VCaP (cell line): ENCODE measurements around the gene EN1.

Source experiments
- H3K27ac ChIP-seq: fragments of 450-650 bp; 2 replicates; pipeline ENCODE4 v1.5.1; 2017
- CTCF ChIP-seq: fragments of 450-650 bp; conservative IDR thresholded peaks from 2 replicates; pipeline ENCODE4 v1.5.1; 2017; ENCODE audit warnings: mild to moderate bottlenecking, moderate library complexity

Gene EN1

DNA sequence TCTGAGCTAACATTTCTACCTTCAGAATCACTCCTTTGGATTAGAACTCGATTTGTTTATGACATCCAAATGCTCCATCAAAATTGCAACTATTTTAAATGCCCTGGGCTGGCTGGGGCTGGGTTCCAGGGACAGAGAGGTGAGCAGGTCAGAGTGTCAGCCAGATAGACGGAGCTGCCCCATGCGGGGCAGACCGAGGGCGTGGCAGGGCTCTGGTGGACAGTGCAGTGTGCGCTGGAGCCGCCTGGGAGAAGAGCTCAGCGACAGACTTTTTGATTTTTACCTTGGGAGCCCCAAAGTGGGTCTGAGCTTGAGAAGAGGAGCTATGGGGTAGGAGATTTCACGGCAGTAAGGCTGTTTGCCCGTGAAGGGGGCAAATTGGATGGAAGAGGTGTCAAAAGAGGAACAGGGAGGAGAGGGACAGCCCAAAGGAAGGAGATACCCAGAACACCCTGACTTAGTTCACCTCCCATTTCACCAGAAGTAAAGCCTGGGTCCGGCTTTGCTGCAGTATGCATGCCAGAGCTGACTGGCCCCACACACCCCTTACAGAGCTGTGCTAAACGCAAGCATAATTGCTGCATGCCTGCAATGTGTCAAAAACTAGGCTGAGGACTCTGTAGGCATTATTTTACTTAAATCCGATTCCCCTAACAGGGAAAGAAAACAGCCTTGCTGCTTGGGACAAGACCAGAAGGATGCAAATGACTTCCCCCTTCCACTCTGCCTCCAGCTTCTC is 33.7 kb downstream of the EN1 start:
- no peak overlapping the region for H3K27ac ChIP-seq
- no peak for TF ChIP-seq CTCF

DNA sequence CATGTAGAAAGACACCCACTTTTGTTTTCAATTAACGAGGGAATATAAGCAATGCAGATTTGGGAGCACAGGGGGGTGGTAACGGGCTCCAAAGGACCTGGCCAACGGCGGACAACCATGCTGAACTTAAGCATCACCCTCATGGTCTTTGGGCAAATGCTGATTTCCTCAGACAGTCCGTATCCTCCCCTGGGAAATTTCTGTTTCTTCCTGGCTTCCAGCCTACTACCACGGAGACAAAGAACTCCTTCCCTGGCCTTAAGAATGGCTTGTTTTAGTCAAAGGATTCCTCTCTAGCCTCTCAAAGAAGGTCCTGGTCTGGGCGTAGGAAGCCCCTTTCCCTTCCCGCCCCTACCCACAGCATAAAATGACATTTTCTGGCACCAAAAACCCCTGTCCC is 34.3 kb downstream of the EN1 start:
- no peak overlapping the region for H3K27ac ChIP-seq
- TF ChIP-seq CTCF, result no peak

- no peak overlapping the region for H3K27ac ChIP-seq
- no peak for TF ChIP-seq CTCF
Measured at GRCh38 chr2:118812552-118812951, 34.9 kb downstream of the EN1 start.

DNA sequence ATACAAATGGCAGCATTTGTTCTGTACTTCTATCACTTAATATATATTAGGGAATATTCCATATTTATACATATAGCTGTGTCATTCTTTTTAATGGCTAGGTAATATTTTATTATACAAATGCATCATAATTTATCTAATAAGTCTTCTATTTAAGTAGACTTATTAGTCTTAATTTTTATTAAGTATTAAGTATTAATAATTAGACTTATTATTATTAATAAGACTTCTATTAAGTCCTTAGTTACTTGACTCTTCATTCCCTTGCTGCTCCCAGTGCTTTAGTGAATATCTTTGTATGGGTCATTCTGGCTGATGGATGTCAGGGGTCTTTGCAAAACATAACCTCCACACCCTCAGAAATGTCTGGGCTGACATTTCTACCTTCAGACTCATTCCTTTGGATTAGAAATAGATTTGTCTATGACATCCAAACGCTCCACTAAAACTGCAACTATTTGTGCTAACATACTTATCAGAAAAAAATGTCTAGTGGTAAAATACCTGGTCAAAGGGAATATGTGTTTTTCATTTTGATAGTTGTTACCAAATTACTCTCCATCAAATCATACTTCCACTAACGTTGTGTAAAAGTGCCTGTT is 35.8 kb downstream of the EN1 start:
- no peak for TF ChIP-seq CTCF
- no peak overlapping the region for H3K27ac ChIP-seq

DNA sequence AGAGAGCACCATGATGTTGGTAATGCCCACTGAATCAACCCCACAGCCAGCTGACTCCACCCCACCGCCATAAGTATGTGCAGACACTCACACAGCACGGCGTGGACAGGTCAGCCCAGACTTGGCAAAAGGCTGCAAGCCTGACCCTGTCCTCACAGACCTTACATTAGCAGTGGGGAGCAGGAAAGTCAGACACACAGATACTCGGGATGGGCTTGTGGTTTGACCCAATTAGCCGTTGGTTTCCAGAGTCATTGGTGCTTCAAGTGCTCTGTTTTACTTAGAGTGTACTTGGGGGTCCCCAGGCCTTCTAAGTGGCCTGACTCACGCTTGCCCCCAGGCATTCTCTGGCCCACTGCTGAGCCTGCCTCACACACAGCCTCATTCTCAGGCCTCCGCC is 36.7 kb downstream of the EN1 start:
- TF ChIP-seq CTCF, result no peak

GRCh38 chr2:118808429-118808809 is 39.0 kb downstream of the EN1 start:
- no peak overlapping the region for H3K27ac ChIP-seq
- no peak for TF ChIP-seq CTCF

More for the DNA sequence above, 36.7 kb downstream of the EN1 start:
- no peak overlapping the region for H3K27ac ChIP-seq

DNA sequence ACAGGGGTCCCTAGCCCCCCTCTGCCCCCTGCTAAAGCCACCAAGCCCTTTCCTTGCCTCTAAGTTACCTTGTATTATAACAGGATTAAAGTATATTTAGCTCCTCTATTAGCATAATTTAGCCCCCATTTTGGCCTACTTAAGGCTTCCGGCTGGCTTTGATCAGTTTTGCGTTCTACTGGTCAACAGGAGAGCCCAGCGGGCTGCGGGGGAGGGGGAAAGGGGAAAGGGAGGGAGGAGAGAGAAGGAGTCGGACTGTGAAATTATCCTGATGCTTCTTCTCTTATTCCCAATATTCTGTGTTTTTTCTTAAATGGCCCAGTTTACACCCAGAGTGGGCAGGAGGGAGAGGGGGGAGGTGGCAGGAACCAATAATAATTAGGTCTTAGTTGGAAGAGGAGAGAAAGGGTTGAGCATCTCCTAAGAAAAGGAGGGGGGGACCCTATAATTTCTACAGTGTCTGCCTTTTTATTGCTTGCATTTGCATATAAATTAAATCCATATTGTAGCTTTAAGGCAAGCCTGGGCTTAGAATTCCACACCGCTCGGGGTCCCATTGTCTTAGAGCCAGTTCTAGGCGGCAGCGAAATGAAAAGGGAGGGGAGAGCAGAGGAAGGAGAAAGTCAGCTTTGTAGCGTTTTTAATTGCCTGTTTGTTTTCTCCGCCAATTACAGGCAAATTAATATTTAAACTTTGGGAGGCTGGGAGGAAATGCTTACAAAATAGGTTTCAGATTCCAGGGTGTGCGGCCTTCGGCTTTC is 39.6 kb downstream of the EN1 start:
- H3K27ac ChIP-seq, result no peak overlapping the region
- TF ChIP-seq CTCF, result no peak
